Esophagus muscularis mucosa (tissue), 2 donors: ENCODE data around the gene HEATR5A.
"Not testable (repeated sequence)": the region's sequence is repeated elsewhere in the genome, so short reads cannot be mapped to it uniquely, and the experiment has no call there.

Experiments used
- EP300 ChIP-seq: sonication (generic); formaldehyde crosslinking; IDR thresholded peaks from one replicate; pipeline ENCODE4 v1.6.1; 2017; ENCODE audit warnings: antibody characterized with exemption
- POLR2A ChIP-seq: fragments of 450-650 bp; IDR thresholded peaks from one replicate; pipeline ENCODE4 v1.6.1; 2017; ENCODE audit warnings: antibody characterized with exemption, moderate library complexity, mild to moderate bottlenecking, low read depth

DNA sequence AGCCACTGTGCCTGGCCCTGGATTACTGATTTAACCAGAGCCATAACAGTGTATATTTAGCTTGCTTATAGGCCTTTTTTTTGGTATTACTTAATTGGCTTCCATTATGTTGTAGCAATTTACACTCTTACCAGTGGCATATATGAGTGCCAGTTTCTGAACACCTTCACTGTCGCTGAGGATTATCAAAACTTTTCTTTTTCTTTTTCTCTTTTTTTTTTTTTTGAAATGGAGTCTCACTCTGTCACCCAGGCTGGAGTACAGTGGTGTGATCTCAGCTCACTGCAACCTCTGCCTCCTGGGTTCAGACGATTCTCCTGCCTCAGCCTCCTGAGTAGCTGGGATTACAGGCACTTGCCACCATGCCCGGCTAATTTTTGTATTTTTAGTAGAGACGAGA is 164.4 kb downstream of the HEATR5A start:
- not testable (repeated sequence) for TF ChIP-seq POLR2A, EP300
